Fibroblast of the aortic adventitia (primary cell): ENCODE measurements around the gene PIEZO1. TPM values are rescaled to one million over a fixed set of nuclear protein-coding genes. Genes with fewer than 3 reads are reported as not detected.

Experiments
- DNase-seq: peaks from one replicate; pipeline ENCODE4 v3.0.0-alpha.2; 2010; ENCODE audit warnings: low read depth
- H3K4me3 ChIP-seq: 2 replicates; pipeline ENCODE4 v1.5.1; 2011; ENCODE audit warnings: low read depth, mild to moderate bottlenecking, control low read depth, low read length, moderate library complexity
- total RNA-seq: library from RNA; depleted of rRNA; stranded (reverse); fragments of >200 nt; gene quantifications from 2 replicates; pipeline ENCODE4 v1.2.3, GENCODE V29; 2012; ENCODE audit warnings: low replicate concordance
- TF ChIP-seq, protein P1 (sequence below): IDR thresholded peaks from 2 replicates; pipeline ENCODE4 v1.5.1; 2011; ENCODE audit warnings: mild to moderate bottlenecking, low read length, control low read depth, inconsistent platforms; ENCODE audit not compliant: insufficient read depth

The PIEZO1 gene
- total RNA-seq, 1 donor: 143 TPM

DNA sequence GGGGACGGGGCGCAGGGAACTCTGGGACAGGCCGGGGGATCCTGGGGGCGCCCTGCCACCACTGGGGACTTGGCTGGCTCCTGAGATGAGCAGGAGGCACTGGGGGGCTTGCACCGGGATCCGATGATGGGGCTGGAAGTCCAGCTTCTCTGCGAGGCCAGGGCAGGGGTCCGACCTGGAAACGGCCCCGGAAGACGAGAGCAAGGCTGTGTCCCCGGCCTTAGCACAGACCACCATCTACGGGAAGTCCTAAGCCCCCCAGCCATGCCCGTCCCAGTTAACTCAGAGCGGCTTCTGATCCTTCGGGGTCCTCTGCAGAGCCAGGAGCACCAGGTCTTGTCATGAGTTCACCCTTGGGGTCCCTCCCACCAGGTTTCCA is 19.1 kb upstream of the PIEZO1 start:
- TF ChIP-seq, protein P1, sequence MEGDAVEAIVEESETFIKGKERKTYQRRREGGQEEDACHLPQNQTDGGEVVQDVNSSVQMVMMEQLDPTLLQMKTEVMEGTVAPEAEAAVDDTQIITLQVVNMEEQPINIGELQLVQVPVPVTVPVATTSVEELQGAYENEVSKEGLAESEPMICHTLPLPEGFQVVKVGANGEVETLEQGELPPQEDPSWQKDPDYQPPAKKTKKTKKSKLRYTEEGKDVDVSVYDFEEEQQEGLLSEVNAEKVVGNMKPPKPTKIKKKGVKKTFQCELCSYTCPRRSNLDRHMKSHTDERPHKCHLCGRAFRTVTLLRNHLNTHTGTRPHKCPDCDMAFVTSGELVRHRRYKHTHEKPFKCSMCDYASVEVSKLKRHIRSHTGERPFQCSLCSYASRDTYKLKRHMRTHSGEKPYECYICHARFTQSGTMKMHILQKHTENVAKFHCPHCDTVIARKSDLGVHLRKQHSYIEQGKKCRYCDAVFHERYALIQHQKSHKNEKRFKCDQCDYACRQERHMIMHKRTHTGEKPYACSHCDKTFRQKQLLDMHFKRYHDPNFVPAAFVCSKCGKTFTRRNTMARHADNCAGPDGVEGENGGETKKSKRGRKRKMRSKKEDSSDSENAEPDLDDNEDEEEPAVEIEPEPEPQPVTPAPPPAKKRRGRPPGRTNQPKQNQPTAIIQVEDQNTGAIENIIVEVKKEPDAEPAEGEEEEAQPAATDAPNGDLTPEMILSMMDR: no peak
- H3K4me3 ChIP-seq: peak overlapping the region; percentile 61
- DNase-seq: no peak

DNA sequence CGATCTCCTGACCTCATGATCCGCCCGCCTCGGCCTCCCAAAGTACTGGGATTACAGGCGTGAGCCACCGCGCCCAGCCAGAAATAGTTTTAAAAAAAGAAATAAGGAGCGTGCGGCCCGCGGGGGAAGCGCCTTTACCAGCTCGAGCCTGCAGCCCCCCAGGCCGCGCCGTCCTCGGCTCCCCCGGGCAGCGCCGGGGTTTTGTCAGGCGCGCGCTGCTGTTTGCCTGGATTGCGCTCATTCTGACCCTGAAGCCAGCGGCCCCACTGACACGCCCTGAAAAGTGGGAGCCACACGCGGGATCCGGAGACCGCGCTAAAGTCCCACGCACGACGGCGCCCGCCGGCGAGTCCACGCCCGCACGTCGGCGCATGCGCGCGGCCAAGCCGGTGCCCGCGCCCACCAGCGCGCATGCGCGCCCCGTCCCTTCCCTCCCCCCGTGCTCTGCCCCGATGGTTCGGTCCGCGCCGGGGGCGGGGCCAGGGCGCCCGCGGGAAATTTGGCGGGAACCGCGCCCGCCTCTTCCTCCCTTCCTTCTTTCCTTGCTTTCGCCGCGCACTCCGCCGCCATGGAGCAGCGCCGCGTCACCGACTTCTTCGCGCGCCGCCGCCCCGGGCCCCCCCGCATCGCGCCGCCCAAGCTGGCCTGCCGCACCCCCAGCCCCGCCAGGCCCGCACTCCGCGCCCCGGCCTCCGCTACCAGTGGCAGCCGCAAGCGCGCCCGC is 18.4 kb upstream of the PIEZO1 start, which contains the start of gene CDT1:
Gene CDT1, plus strand, starts transcription at position 526 of the 724 bp plus-strand sequence. Its CDS starts 43 bp downstream, at position 569.
- DNase-seq: peak; percentile 68
- TF ChIP-seq, protein P1: no peak
- peak within 1 kb of the TSS; percentile 70 for H3K4me3 ChIP-seq

DNA sequence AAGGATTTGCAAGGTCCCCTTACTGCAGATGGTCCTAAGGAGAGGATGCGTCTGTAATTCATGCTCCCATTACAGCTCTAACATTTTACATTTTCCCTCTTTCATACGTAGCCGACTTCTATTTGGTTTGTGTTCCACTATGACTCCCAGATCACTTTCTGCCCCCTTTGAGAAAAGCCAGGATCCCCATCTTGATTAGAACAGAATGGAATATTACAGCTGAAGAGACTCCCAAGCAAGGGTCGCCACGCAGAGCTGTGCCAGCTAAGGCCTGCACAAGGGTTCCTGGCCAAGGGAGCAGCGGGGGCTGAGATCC is 15.2 kb upstream of the PIEZO1 start:
- no peak for DNase-seq
- no peak overlapping the region for H3K4me3 ChIP-seq
- TF ChIP-seq, protein P1: no peak

DNA sequence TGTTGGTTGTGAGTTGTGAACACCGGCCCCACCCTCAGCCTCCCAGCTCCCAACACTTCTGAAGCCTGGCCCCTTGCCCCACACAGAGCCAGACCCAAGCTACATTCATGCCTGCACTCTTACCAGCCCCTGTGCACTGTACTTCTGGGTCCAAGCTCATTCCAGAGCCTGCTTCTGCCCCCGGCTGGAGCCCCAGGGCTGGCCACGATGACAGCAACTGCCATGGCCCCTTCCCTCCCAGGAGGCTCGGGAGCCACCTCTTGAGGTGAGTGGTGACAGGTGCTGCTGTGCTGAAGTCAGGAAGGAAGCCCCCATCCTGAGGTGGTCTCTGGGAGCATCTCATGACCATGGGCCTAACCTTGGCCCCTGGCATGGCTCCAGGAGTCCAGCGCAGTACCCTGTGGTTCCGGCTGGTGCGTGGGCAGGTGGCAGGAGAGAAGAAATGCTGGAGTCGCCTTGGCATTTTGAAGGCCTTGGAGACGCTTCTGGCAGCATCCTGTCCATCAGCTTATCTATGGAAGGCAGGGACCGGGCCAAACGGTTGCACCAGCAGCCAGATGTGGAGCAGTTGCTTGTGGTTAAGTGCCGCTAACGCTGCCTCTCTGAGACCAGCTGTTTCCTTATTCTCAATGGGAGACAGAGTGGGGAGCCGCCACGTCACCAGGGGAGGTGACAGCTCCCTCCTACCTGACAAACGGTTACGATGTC is 14.7 kb upstream of the PIEZO1 start:
- no peak overlapping the region for H3K4me3 ChIP-seq
- TF ChIP-seq, protein P1: no peak
- no peak for DNase-seq

DNA sequence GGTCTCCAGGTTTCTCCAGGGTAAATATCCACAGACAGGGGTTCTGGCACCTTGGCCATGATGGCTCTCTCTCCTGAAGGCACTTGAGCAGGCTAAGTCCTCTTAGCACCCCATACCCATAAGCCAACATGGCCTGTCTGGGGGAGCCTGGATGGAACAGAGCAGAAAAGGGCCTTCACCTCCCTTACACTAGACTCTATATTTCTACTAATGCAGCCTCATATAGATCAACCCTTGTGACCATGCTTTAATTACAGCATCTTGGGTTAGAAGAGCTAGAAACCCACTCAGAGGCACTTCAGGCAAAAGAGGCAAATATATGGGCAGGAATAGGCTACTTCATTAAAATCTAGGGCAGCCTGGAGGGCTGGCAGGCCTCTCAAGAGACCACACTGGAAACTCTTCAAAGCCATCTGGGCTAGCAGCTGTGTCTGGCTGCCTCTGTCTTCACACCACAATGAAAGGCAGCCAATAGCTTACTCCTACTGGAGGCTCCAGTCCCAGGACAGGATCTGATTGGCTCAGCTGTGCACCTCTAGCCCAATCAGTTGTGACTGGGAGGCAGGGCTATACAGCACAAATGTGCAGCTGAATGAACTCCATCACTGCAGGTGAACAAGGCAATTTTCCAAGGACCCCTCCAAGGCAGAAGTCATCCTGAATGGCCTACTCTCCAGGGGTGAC is 13.9 kb upstream of the PIEZO1 start:
- no peak overlapping the region for H3K4me3 ChIP-seq
- TF ChIP-seq, protein P1: no peak
- no peak for DNase-seq

DNA sequence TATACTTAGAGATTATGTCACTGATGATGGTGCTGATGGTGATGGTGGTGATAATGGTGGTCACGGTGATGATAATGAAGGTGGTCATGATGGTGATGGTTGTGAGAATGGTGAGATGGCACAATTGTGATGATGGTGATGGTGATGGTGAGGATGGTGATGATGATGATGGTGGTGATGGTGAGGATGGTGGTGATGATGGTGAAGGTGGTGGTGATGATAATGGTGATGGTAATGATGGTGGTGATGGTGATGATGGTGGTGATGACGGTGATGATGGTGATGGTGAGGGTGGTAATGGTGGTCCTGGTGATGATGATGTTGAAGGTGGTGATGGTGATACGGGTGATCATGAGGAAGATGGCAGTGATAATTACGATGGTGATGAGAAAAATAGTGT is 13.1 kb upstream of the PIEZO1 start:
- TF ChIP-seq, protein P1: no peak
- DNase-seq: no peak
- H3K4me3 ChIP-seq: no peak overlapping the region
